NCI-H146 treated with DMSO at 0.1 percent for 48 hours (cell line): ENCODE measurements around the gene PDE11A.
A peak's percentile ranks its signal among the peaks of the same experiment; 100 is the strongest.

Experiments
- DNase-seq: peaks from one replicate; lab custom pipeline; 2025; ENCODE audit not compliant: unreplicated experiment; lab: John Stamatoyannopoulos, UW

PDE11A gene

DNA sequence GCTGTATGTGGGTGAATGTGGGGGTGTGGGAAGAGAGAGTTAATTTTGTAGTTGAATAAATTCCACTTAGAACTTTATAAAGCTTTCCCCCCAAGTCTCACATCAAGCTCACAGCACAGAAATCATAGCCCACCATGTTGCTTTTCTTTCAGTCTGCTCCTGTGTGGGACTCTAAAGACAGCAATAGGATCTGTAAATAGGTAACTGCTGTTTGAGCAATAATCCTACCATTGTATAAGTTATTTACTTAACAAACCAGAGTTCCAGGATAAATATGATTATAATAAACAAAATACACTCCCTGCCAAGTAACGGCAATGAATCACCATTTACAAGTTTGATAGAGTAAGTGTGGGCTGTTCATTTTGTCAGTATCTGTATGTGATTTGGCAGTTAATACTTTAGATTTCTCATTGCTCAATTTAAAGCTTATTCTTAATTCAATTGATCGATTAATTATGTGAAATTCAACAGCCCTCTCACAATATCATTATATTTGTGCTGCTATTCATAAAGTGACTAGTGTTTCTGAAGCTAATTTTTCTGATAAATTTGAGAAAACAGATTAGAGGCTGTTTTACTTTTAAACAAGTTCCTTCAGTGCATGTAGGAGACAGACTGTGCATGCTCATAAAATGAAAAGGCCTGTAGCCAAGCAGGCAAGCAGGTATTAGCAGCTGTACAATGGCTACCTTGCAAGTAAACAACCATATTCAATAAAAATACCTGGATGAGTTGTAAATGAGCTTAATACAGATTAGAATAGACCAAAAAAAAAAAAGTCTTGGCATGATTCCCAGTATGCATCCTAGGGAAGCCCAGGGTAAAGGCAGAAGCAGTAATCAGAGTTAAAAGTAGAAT, 142.7 kb downstream of the PDE11A start:
- no peak for DNase-seq

DNA sequence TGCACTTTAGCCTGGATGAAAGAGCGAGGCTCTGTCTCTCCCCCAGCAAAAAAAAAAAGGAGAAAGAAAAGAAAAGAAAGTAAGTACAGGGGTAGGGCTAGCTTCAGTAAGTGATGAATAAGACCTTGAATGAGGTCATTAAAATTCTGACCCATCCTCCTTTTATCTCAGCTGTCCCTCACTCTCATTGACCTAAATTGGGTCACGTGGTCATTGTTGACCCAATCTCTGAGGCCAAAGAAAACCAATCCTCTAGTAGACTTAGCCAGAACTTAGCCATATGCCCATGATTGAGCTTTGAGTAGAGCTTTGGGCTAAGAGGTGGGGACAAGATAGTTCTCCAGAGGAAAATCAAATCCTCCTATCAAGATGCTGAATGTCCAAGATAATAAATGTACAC, 149.3 kb downstream of the PDE11A start:
- no peak for DNase-seq

DNA sequence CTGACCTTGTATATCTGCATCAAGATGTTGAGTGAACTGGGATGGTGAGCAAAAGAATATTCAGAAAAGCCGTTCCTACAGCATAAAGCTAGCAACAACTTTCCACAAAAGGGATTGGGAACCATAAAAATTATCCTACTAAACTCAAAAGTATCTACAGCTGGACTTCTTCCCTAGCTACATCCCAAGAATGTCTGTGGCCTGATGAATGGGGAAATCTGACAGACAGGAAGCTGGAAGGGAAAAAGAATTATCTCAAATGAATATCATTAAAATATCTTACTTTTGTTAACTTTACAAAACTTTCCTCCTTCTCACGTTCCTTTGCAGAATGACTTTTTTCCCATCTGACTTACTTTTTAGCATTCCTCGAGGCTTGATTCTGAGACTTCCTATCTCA, 150.9 kb downstream of the PDE11A start:
- DNase-seq = no peak

DNA sequence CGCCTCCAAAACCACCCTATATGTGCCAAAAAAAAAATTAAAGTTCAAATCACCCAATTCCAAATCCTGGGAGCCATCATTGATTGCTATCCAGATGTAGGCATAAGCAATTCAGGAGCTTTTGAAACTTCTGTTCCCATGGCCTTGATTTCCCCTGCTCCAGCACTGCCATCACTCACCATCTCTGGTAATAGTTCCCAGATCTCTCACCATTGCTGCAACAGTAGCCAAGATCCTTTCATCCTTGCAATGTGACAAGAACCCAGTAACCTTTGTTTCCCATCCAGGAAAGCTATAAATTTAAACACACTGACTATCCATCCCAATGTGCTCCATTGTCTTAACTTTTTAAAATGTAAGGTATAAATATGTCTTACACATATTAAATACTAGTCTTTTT, 155.4 kb downstream of the PDE11A start:
- DNase-seq = no peak

DNA sequence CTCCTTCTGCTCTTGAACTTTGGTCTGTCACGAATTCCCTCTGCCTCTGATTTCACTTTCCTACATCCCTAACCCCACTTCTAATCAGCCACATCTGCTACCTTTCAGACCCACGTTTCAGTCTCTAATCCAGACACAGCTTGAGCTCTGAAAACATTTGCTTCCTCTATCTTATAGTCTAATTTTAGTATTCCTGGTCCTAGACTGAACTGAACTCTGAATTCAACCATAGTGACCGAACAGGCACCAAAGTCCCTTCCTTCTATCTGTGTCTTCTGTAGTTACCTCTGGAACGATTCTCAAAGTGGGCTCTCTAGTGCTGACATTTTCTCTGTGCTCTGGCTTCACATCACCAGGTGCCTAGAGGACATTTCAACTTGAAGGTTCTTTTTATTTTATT, 156.2 kb downstream of the PDE11A start:
- no peak for DNase-seq

DNA sequence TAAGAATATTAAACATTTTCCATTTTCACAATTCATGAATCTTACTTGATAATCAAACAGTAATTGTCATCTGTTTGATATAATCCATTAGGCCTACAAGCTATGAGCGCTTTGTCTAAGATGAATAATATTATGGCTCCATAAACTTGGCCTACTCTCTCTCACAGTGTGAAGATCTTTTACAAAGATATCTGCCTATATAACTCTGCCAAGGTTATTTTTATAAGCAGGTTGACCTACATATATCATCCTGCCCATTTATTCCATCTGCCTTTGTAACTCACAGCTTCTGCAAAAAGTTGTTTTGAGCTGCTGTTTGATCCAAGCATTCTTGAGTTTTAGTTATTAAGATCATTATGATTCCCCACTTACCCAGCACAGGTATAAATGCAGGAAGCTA, 158.3 kb downstream of the PDE11A start:
- DNase-seq = no peak

DNA sequence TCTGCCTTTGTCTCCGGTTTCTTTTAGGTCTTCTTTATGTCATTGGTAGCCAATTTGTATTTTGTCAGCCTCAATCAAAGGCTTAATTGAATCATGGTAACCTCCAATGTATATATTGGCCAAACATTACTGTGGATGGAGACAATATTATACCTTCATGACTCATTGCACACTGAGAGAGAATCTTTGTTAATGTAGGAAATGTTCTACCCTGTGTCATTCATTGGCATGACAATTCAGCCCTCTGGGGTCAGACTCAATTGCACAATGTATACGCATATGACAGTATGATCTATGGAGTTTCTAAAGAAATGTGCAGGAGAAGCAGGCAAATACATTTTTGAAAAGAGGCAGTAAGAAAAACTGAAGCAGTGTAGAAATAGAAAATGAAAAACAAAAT, 162.6 kb downstream of the PDE11A start:
- no peak for DNase-seq

DNA sequence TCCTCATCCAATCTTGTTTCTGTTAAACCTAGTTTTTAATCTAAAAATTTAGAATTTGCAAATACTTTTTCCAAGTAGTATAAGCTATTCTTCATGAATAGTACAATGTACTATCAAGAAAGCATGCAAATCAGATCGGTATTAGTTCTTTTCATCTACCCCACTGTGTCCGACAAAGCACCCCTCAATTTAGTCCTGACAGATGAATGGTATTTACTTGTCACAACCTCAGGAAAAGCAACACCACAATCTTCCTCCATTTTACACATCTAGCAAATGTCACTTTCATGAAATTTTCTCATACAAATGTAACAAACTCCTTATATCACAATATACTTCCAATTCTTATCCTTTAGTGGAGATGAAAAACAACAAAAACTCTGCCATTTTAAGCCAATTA, 163.8 kb downstream of the PDE11A start:
- no peak for DNase-seq

DNA sequence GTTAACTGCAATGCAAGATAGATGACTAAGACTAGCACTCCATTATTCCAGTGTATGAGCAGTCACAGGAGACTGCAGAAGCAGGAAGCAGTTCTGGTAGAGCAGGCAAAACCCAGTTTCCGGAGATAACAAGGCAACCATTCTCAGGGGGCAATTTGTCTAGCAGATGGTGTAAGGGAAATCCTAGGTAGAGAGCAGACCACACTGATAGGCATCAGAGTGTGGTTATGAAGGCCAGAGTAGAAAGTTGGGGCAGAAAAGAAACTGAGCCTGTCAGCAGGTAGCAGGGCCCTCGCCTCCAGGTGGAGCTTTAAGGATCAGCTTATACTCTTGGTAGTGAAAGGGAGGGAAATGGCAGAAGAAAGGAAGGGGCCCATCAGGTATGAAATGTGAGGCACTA, 164.4 kb downstream of the PDE11A start:
- no peak for DNase-seq

DNA sequence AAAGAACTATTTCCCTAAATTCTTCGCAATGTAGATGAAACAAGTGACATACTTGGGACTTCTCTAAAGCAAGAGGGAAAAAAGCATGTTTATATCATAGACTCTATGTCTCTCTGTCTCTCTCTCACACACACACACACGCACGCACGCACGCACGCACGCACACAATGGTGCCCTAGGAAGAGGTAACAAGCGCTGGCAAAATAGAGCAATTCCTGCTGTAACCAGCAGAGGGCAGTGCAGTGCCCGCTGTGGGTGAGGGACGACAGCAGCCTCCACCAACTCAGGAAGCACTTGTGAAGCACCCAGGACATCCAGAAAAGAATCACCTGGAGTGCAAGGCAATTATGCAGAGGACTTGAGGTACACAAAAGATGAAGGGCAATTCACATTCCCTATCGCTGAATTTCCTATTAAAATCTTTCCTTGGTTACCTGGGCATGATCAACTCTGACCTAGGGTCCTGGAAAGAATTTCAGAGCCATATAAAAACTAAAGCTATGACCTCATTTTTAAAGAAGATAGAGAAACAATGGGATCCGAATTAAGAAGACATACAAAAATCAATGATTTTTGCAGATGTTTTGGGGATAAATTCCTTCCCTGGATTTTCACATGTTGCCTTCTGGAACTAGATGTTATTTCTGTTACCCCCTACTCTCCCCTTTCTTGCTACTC, 166.4 kb downstream of the PDE11A start:
- DNase-seq = peak; percentile 1

DNA sequence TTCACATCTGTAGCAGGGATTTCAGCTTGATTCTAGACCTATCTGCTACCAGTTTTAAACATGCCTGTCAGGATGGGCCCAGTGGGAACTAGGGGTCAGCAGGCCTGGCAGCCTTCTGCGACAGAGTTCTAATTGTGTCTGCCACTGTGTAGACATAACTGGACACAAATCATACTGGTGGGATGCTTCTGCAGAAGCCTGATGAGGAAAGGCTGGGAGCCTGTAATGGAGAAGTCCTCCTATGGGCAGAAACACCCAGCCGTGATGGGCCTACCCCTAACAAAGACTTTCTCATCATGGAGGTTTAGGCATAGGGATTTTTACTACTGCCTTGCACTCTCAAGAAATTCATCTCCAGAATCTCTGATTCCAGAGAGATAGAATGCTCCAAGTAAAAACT, 166.9 kb downstream of the PDE11A start:
- no peak for DNase-seq

DNA sequence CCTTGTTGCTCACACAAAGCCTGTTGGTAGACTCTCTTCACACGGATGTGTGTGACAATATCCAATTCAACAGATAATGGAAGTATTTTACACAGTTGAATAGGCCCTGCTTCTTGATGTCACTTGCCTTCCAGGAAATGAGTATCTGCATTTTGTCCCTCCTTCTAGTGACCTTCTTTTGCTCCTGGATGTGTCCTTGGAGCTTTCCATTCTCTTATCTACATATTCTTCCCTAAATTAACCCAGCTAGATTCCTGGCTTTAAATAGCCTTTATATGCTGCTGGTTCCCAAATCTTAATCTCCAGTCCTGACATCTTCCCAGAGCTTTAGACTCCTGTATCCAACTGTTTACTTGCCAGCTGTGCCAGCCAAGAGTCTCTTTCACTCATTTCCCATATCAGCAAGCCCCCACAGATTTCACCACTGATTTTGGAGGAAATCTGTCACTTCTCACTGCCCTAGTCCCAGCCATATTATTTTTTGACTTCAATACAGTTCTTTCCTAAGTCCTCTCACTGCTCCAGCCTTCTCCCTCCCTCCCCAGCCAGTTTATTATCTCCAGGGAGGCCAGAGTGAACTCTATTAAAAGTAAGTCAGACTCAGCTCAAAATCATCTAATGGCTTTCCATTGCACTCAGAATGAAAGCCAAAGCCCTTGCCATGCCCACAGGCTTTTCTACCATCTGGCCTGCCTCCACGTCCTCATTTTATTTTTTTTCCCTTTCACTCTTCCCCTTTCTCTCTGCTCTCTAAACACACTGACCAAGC, 170.0 kb downstream of the PDE11A start:
- DNase-seq = no peak

DNA sequence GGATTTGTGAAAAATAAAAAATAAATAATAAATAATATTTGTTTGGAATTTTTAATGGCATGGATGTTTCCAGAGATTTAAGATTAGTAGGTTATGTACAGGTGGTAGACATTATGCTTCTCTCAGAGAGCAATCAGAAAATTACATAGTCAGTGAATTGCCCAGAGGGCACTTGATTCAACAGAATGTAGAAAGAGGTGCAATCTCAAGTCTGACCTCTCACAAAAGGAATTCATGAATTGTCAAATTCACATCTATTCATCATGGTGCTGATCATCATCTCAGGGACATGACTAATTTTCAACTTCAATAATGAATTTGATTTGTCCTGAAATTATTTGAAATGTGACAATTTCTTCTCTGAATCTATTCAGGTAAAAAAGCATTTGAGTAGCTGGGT, 172.5 kb downstream of the PDE11A start:
- DNase-seq = no peak

DNA sequence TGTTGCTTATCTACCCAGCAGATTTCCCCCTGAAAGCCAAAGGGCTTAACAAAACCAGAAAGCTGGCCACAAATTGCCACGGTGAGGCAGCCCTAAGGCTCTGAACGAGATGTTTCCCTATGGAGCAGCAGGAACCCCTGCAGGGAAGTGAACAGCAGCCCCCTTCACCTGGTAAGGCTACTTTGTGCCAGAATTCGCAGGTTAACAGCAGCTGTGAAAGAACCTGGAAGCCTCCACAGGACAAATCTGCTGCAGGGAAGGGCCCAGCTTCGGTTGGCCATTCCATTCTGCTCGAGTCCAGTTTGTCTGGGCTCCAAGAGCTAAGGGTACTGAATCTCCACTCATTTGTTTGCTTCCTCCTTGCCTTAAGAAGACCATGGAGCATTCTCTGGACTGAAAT, 175.3 kb downstream of the PDE11A start:
- DNase-seq = no peak

DNA sequence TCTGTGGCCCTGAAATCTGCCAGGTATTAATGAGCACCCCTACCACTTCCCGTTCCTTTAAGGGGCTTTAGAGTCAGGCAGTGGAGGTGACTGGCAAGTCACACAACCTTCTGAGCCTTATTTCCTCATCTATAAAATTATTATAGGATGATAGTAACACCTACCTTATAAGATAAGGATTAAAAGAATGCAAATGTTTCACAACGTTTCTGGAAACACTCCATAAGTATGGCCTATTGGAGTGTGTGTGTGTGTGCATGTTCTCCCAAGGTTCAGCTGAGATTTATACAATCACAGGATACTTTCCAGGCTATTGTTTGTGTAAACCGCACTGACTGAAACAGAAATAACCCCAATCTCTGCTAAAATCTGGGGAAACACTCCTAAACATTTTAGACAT, 176.0 kb downstream of the PDE11A start:
- DNase-seq = no peak

DNA sequence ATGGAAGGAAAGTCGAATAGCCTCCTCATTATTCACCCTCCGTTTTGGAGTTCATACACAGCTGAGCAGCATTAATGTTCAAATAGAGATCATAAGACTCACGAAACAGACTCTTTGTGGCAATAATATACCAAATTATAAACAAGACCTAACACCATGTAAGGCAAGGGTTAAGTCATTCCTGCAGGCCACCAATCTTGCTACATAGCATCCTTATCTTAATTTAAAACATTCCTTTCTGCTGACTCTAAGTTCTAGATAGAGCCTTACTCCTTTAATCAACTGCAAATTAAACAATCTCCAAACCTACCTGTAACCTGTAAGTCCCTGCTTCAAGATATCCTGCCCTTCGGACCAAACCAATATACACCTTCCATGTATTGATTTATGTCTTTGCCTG, 178.0 kb downstream of the PDE11A start:
- DNase-seq = no peak

DNA sequence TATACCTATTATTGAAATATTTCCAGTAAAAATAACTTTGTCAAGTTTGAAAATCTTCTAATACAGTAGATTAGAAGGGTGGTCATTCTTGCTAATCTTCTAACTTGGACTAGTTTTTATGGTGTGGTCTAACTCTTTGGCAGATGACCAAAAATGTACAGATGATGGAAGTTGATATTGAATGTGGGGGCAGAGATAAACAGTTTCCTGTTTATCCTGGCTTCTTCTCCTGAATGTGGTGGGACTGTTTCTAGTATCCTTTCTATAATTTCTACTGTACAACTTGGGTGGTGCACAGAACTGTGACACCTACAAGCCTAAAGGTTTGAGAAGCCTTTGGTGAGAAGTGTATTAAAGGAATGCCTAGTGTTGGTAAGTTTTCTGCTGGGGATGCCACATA, 178.7 kb downstream of the PDE11A start:
- DNase-seq = no peak

DNA sequence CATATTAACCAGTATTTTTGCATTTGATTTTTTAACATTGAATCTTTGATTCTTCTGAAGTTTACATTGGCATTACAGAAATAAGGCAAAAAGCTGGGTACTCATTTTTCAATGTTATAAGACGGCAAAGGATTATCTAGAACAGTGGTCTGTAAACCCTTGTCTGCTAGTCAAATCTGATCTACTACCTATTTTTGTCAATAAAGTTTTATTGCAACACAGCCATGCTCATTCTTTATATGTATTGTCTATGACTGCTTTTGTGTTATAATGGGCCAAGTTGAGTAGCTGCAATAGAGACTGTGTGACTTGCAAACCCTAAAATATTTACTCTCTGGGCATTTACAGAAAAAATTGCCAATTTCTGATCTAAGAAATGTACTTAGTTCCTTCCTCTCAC, 181.0 kb downstream of the PDE11A start:
- DNase-seq = no peak

DNA sequence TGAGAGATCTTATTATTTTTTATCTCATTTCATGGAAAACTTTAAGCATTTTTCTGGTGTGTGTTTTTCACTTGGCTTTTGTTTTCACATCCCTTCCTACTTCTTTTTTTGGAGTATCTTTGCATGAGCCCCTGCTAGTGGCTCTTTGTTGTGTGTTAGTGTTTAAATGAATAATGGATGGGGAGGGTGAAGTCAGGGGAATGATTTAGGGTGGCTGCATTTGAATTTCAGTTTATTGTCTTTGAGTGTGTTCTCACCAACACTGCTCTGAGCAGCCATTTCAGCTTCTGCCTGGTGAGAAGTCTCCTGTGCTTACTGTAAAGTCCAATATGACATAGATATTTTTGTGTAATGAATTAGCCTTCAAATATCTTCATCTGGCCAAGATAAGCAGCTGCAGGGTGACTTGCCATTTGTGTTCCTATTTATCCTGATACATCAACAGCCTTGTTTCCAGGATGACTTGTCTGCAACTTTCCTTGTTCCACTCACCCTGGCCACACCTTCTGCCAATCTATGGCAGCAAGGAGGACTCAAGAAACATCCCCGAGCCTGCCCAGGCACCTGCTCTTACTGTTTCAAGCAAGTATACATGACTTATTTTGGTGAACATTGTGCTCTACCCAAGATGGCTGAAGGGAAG, 182.6 kb downstream of the PDE11A start:
- no peak for DNase-seq

DNA sequence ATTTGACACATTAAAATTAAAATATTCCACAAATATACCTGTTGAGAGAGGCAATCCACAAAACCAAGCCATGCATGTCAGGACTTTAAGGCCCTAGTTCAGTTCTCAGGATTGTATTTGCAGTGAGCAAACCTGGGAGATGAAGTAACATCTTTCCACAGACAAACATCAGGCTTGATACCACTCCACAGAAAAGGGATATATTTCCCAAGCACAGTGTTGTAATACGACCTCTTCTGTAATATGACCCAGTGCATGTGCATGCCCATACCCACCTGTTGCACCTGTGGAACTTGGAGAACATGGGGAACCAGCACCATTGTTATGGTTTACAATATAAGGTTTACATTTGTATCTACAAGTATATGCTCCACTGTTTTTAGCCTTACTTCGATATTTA, 184.0 kb downstream of the PDE11A start:
- DNase-seq = no peak

DNA sequence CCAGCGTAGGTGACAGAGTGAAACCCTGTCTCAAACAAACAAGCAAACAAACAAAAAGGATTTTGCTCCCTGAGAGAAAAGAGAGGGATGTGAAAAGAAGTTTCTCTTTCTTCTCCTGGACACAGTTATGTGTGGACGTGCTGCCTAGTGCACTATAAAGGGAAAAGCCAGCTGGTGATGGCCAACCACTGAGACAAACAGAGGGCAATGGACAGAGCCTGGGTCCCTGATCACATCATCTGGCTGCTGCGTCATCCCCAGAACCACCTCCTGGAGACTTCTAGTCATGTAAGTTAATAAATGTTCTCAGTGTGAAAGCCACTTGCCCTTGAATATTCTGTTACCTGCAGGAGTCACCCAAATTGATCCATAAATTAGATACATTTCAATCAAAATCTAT, 184.9 kb downstream of the PDE11A start:
- no peak for DNase-seq
